AG10803 (cell line): ENCODE data around the gene TIMM29.

ENCODE experiments used
- DNase-seq: peaks from one replicate; pipeline ENCODE4 v3.0.0; 2010; ENCODE audit warnings: low read depth
- H3K4me3 ChIP-seq: 2 replicates; pipeline ENCODE4 v1.5.1; 2011; ENCODE audit warnings: mild to moderate bottlenecking, low read length, control low read depth
- TF ChIP-seq, protein P1 (sequence below): conservative IDR thresholded peaks from 2 replicates; pipeline ENCODE4 v1.5.1; 2011; ENCODE audit warnings: mild to moderate bottlenecking, low read length, control low read depth, inconsistent platforms

TIMM29 gene

DNA sequence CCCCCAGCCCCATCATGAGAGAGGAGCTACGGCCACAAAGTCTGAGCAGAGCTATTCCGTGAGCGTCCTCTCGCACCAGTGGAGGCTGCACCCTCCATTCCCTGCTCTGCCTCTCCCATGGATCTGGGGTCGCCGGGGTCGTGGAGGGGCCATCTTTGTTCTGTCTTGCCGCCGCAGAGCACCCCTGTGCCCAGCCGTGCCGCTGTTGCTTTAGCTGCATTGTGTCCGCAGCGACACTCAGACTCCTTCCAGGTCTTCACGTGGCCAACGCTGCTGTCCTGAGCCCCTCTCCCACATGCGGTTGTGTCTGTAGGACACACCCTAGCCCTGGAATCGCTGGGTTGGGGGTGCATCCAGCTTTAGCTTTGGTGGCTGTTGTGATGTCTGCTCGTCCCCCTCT lies 16.0 kb upstream of the TIMM29 start:
- TF ChIP-seq, protein P1, sequence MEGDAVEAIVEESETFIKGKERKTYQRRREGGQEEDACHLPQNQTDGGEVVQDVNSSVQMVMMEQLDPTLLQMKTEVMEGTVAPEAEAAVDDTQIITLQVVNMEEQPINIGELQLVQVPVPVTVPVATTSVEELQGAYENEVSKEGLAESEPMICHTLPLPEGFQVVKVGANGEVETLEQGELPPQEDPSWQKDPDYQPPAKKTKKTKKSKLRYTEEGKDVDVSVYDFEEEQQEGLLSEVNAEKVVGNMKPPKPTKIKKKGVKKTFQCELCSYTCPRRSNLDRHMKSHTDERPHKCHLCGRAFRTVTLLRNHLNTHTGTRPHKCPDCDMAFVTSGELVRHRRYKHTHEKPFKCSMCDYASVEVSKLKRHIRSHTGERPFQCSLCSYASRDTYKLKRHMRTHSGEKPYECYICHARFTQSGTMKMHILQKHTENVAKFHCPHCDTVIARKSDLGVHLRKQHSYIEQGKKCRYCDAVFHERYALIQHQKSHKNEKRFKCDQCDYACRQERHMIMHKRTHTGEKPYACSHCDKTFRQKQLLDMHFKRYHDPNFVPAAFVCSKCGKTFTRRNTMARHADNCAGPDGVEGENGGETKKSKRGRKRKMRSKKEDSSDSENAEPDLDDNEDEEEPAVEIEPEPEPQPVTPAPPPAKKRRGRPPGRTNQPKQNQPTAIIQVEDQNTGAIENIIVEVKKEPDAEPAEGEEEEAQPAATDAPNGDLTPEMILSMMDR = no peak
- H3K4me3 ChIP-seq = no peak overlapping the region
- DNase-seq = no peak

DNA sequence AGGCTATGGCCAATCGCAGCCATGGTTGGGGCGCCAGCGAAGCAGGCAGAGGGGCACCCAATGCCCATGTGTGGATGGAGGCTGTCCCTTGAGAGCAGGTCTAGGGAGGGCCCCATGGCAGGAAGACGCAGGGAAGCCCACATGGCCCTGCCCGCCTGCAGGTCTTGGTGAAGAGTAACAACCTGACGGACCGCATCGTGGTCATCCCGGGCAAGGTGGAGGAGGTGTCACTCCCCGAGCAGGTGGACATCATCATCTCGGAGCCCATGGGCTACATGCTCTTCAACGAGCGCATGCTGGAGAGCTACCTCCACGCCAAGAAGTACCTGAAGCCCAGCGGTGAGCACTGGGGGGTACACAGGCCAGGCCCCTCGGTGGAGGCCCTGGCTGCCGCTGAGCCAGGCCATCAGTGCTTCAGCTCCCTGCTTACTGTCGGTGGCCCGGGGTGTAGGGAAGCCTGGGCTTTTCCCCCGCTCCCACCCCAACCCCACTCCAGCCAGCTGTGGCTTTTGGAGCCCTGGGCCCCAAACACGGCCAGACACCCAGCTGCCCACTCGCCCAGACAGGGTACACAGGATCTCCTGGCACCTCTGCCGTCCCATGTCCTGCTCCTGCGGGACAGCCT lies 14.8 kb upstream of the TIMM29 start:
- no peak for DNase-seq
- TF ChIP-seq, protein P1 = no peak
- no peak overlapping the region for H3K4me3 ChIP-seq

DNA sequence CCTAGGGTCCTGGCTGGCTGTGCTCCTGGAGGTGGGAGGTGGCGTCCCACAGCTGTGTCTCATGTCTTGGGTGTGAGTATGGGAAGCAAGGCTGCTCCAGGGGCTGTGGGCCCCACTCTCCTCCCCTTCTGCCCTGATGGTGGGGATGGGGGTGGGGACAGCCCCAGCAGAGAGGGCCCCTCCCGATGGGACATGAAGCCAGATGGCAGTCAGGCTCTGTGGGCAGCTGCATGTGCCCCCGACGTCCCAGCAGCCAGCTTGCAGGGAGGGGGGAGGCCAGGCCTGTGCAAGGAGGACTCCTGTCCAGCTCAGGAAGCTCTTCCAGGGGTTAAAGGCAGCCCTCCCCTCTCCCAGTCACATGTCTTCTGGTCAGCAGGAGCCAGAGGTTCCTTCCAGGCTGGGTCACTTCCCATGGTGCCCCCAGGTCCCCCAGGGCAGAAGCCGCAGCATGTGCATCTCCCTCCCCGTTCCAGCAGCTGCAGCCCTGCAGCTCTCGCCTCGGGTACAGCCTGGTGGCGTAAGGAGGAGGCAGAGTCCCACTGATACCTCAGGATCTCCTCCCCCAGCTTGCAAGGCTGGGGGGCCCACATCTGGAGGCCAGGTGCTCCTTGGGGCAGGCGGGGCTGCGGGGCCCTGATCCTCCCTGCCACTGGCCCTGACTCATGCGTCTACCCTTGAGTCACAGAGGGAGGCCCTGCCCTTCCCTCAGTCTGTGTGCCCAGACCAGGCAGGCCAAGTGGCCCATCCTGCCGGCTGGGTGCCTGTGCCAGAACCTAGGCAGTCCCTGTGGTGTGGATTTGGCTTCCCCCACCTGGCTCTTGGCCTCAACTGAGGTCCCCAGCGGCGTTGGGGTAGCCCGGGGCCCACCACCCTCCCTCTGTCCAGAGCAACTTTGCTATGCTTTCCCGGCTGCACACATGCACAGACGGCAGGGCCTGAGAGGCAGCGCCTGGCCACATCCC lies 13.2 kb upstream of the TIMM29 start:
- peak; percentile 97 for DNase-seq
- H3K4me3 ChIP-seq = peak overlapping the region; percentile 7; the same call in 1 of the 2 replicates
- TF ChIP-seq, protein P1 = peak; percentile 61

GRCh38 chr19:10916602-10917001 lies 12.0 kb upstream of the TIMM29 start:
- no peak for DNase-seq
- H3K4me3 ChIP-seq = no peak overlapping the region
- TF ChIP-seq, protein P1 = no peak

GRCh38 chr19:10918359-10918758 lies 10.3 kb upstream of the TIMM29 start:
- H3K4me3 ChIP-seq = no peak overlapping the region
- no peak for DNase-seq
- TF ChIP-seq, protein P1 = no peak

DNA sequence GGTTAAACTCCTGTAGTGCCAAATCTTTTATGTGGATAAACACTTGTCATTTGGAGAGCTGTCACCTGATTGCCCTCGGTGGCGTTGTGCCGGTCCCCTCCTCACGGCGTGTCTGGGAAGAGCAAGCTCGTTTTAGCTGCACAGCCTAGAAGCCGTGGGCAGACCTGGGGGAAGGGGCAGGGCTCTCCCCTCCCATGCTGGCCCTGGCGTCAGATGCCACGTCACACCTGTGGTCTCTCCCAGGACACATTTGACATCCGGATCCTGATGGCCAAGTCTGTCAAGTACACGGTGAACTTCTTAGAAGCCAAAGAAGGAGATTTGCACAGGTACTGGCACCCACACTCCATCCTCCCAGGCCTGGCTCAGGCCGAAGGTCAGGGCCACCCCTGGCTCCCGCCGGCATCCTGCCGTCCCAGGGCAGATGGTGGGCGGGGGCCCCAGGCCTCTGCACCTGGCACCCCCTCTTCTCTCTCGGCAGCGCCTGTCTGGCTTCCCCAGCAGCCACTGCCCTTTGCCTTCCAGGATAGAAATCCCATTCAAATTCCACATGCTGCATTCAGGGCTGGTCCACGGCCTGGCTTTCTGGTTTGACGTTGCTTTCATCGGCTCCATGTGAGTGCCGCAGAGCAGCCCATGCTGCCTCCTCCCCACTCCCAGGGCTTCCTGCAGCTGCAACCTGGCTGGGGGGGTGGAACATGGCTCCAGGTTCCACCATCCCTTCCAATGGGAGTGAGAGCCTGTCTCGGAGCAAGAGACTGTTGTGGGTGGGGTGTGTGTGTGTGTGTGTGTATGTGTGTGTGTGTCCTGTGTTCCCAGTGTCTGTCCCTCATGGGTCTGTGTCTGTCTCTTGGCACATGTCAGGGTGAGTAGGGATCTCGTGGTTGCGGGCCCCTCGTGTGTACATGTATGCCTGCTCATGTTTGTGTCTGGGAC lies 9.0 kb upstream of the TIMM29 start:
- H3K4me3 ChIP-seq = no peak overlapping the region
- no peak for DNase-seq
- TF ChIP-seq, protein P1 = no peak
